ENCODE results near the gene EFNA2.
A peak's percentile ranks its signal among the peaks of the same experiment; 100 is the strongest.
"Not testable (repeated sequence)": the region's sequence is repeated elsewhere in the genome, so short reads cannot be mapped to it uniquely, and the experiment has no call there.

EFNA2 gene

DNA sequence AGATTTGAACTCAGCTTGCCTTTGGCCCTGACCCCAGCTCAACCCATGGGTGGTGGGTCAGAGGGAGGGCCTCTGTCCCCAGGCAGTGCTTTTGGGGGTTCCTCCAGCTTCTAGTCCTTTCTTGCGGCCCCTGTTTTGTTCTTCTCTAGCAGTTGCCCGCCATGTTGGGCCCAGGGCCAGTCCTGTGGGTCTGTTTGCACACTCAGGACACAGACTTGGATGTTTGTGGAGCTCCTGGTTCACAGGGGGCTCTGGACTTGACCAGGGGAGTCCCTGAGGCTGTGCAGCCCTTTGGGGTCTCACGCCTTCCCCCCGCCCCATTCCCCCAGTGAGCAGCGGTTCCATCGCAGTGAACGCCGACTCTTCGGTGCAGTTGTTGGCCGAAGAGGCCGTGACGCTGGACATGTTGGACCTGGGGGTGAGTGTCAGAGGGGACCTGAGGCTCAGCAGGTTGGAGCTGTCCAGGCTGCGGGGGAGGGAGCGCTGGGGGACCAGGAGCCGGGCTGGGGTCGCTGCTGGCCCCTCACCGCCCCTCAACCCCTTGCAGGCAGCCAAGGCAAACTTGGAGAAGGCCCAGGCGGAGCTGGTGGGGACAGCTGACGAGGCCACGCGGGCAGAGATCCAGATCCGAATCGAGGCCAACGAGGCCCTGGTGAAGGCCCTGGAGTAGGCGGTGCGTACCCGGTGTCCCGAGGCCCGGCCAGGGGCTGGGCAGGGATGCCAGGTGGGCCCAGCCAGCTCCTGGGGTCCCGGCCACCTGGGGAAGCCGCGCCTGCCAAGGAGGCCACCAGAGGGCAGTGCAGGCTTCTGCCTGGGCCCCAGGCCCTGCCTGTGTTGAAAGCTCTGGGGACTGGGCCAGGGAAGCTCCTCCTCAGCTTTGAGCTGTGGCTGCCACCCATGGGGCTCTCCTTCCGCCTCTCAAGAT lies 41.6 kb upstream of the EFNA2 start:
- Histone ChIP-seq H3K4me3 (ENCODE audit: low read length) (peak overlapping the region; percentile 60), H3K4me1 (ENCODE audit: control insufficient read depth, insufficient read depth, low read length) (peaks cover 68% of the 10 kb centered on the region), H3K9ac (ENCODE audit: low read depth, low read length) (peak overlapping the region; percentile 65)

DNA sequence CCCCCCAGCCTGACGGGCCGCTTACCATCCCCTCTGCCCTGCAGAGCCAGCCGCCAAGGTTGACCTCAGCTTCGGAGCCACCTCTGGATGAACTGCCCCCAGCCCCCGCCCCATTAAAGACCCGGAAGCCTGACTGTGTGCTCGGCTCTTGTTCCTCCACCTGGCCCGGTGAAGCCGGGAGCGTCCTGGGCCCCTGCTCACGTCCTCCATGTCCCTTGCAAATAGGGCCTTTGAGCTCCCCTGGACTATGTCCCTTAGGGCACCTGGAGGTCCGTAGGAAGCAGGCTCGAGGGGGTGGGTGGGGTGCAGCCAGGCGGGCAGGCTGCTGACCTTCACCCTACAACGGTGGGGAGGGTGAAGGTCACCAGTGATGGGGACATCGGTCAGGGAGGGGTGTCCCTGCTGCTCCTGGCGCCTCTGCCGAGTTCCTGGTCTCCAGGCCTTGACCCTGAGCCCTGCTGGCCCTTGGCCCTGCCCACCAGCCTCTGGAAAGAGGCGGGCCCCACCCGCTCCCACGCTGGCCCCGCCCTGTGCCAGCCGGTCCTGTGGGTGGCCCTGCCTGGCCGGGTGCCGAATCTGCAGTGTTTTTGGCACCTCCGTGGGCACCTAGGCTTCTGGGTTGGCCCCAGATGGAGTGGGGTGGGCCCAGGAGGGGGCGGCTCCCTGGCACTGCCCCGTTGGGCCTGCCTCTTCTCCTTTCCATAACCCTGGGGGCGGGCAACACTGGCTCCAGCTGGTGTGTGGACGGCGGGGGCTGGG lies 40.8 kb upstream of the EFNA2 start:
- no peaks in the 10 kb centered on the region for H3K9me3 ChIP-seq (replicated peaks; ENCODE audit: low read length)
- H3K27me3 ChIP-seq (ENCODE audit: control insufficient read depth, insufficient read depth, low read length) = no peaks in the 10 kb centered on the region
- peak overlapping the region; percentile 60 for H3K4me3 ChIP-seq (ENCODE audit: low read length)
- H3K36me3 ChIP-seq (ENCODE audit: insufficient read depth, low read length) = peaks cover 11% of the 10 kb centered on the region
- H3K4me1 ChIP-seq (ENCODE audit: control insufficient read depth, insufficient read depth, low read length) = peaks cover 65% of the 10 kb centered on the region
- H3K9ac ChIP-seq (ENCODE audit: low read depth, low read length) = peak overlapping the region; percentile 65
- peak overlapping the region; percentile 97 for H3K4me2 ChIP-seq (ENCODE audit: low read length)

More for the DNA sequence above, 41.6 kb upstream of the EFNA2 start:
- Histone ChIP-seq H3K27me3 (ENCODE audit: control insufficient read depth, insufficient read depth, low read length) (no peaks in the 10 kb centered on the region), H3K36me3 (ENCODE audit: insufficient read depth, low read length) (peaks cover 9% of the 10 kb centered on the region), H3K4me2 (ENCODE audit: low read length) (peak overlapping the region; percentile 97), H3K9me3 (replicated peaks; ENCODE audit: low read length) (no peaks in the 10 kb centered on the region)

DNA sequence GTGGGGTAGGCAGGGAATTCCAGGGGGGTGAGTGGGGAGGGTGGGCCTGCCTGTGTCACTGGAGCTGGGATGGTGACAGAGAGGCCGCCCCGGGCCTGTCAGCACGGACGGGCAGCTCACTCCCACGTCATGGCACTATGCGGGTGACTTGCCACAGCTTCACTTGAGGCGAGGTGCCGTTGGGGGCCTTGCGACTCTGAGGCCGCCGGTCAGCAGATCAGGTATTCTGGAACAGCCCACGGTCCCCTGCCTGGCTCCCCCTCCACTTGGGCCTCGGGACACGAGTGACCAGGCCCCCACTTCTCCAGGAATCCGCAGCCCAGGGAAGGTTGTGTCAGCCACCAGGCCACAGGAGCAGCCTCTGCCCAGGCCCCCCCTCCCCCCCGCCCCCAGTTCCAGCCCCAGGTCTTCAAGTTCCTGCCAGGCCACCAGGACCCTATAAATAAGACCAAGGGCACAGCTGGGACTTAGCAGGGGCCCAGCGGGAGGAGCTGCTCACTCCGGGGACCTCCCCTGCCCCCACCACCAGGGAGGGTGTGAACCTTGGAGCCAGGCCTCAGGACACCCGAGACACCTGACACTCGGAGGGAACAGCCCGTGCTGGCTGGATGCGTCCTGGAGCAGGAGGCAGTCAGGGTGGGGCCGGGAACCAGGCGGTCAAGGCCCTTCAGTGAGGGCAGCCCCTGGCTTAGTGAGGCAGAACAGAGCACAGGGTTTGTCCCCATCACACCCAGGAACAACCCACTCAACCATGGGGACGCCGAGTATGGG lies 40.0 kb upstream of the EFNA2 start:
- H3K9ac ChIP-seq (ENCODE audit: low read depth, low read length) = peak overlapping the region; percentile 65
- peaks cover 18% of the 10 kb centered on the region for H3K36me3 ChIP-seq (ENCODE audit: insufficient read depth, low read length)
- peak overlapping the region; percentile 60 for H3K4me3 ChIP-seq (ENCODE audit: low read length)
- peak overlapping the region; percentile 97 for H3K4me2 ChIP-seq (ENCODE audit: low read length)
- no peaks in the 10 kb centered on the region for H3K27me3 ChIP-seq (ENCODE audit: control insufficient read depth, insufficient read depth, low read length)
- H3K9me3 ChIP-seq (replicated peaks; ENCODE audit: low read length) = no peaks in the 10 kb centered on the region
- H3K4me1 ChIP-seq (ENCODE audit: control insufficient read depth, insufficient read depth, low read length) = peaks cover 63% of the 10 kb centered on the region

DNA sequence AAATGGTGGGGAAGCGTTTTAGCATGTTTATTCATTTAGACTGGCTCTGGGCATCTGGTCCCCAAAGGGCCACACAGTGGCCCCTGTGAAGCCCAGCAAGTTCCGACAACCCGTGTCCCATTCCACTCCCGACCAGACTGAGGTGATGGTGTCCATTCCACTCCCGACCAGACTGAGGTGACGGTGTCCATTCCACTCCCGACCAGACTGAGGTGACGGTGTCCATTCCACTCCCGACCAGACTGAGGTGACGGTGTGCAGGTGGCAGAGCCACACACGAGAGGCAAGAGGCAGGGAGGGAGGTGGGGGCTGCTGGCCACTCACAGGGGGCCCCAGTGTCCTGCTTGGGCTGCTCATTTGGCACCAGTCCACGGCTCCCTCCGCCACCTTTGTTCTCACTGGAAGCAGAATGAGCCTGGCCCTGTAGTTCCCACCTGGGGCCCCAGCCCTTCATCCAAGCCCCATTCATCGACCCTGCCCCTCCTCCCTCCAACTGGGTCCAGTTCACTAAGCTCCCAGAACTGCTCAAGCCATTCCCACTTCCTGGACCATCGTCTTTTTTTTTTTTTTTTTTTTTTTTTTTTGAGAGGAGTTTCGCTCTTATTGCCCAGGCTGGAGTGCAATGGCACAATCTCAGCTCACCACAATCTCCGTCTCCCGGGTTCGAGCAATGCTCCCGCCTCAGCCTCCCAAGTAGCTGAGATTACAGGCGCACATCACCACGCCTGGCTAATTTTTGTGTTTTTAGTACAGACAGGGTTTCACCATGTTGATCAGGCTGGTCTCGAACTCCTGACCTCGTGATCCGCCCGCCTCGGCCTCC lies 39.2 kb upstream of the EFNA2 start:
- H3K27me3 ChIP-seq (ENCODE audit: control insufficient read depth, insufficient read depth, low read length); H3K4me3 ChIP-seq (ENCODE audit: low read length); H3K9me3 ChIP-seq (replicated peaks; ENCODE audit: low read length); H3K4me2 ChIP-seq (ENCODE audit: low read length); H3K9ac ChIP-seq (ENCODE audit: low read depth, low read length): not testable (repeated sequence)
- peaks cover 55% of the 10 kb centered on the region for H3K4me1 ChIP-seq (ENCODE audit: control insufficient read depth, insufficient read depth, low read length)
- peaks cover 26% of the 10 kb centered on the region for H3K36me3 ChIP-seq (ENCODE audit: insufficient read depth, low read length)

DNA sequence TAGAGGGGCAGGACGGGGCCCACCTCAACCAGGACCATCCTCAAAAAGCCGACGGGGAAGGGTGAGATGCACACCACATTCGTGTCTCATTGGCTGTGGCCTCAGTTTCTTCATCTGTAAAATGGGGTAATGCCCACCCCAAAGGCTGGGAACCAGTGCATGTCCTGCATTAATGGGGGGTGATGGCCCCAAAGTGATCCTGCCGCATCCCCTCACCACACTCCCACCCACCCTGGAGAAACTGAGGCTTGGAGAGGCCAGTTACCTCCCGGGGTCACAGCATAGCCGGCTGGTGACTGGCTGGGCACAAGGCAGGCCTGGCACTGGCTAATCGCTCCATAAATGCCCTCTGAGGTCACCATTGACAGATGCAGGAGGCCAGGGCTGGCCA lies 37.9 kb upstream of the EFNA2 start:
- no peaks in the 10 kb centered on the region for H3K27me3 ChIP-seq (ENCODE audit: control insufficient read depth, insufficient read depth, low read length)
- H3K4me1 ChIP-seq (ENCODE audit: control insufficient read depth, insufficient read depth, low read length) = peaks cover 49% of the 10 kb centered on the region
- H3K36me3 ChIP-seq (ENCODE audit: insufficient read depth, low read length) = peaks cover 33% of the 10 kb centered on the region
- no peaks in the 10 kb centered on the region for H3K9me3 ChIP-seq (replicated peaks; ENCODE audit: low read length)
- H3K9ac ChIP-seq (ENCODE audit: low read depth, low read length) = peak overlapping the region; percentile 76
- H3K4me2 ChIP-seq (ENCODE audit: low read length) = peak overlapping the region; percentile 86
- H3K4me3 ChIP-seq (ENCODE audit: low read length) = peak overlapping the region; percentile 97

DNA sequence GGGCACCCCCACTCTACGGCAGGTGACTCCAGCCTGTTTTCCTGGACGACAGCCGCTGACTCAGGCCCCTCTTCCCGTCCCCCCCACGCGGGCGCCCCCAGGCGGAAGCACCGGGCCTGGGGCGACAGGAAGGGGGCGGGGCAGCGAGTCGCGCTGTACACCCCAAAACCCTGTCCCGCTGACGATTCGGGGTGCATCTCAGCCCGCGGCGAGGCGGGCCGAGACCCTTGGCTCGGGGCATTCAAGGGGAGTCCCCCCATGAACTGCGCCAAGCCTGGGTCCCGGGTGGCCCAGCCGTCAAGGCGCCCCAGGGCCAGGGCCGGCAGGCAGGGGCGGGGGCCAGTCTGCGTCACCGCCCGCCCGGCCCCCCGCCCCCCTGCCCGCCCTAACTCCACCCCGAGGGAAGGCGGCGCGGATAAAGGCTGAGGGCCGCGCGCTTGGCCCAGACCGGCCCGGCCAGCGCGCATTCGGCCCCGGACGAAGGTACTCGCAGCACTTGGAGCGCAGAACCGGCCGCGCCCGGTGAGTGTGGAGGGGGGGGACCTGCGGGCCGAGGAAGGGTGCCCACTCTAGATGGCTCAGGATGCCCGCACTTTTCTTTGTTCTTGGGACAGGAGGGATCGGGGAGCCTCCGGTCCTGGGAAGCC lies 37.4 kb upstream of the EFNA2 start, which contains the start of gene MIDN:
TSS of gene MIDN (plus strand) at position 445 of the 647 bp plus-strand sequence. CDS start 1,714 bp downstream, outside the sequence.
- Histone ChIP-seq H3K4me3 (ENCODE audit: low read length) (peak within 1 kb of the TSS; percentile 97), H3K36me3 (ENCODE audit: insufficient read depth, low read length) (peaks cover 33% of the 10 kb centered on the region), H3K9ac (ENCODE audit: low read depth, low read length) (peak within 1 kb of the TSS; percentile 95), H3K4me2 (ENCODE audit: low read length) (peak within 1 kb of the TSS; percentile 86), H3K9me3 (replicated peaks; ENCODE audit: low read length) (no peaks in the 10 kb centered on the region), H3K27me3 (ENCODE audit: control insufficient read depth, insufficient read depth, low read length) (no peaks in the 10 kb centered on the region), H3K4me1 (ENCODE audit: control insufficient read depth, insufficient read depth, low read length) (peaks cover 45% of the 10 kb centered on the region)

DNA sequence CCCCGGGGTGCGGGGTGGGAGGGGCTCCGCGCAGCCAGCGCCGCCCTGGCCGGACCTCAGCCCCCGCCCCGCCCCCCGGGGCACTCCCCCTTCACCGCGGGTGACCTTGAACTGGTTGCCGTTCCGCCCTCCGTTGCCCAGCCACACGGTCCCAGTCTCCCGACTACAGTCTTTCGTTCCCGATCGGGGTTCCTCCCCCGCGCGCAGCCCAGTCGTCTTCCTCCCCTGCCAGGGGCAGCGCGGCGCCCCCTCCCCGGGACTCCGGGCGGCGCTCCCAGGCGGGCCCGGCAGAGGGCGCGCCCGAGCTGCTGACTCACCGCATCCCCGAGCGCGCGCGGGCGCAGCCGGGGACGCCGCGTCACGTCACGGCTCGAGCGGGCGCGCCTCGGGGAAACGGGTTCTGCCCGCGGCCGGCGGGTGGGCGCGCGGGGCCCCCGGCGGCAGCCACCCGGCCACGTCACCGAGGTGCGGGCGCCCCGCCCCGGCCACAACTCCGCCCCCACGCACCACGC lies 36.8 kb upstream of the EFNA2 start:
- H3K9ac ChIP-seq (ENCODE audit: low read depth, low read length) = peak overlapping the region; percentile 95
- peak overlapping the region; percentile 80 for H3K4me2 ChIP-seq (ENCODE audit: low read length)
- no peaks in the 10 kb centered on the region for H3K27me3 ChIP-seq (ENCODE audit: control insufficient read depth, insufficient read depth, low read length)
- peaks cover 45% of the 10 kb centered on the region for H3K4me1 ChIP-seq (ENCODE audit: control insufficient read depth, insufficient read depth, low read length)
- peak overlapping the region; percentile 97 for H3K4me3 ChIP-seq (ENCODE audit: low read length)
- H3K36me3 ChIP-seq (ENCODE audit: insufficient read depth, low read length) = peaks cover 33% of the 10 kb centered on the region
- H3K9me3 ChIP-seq (replicated peaks; ENCODE audit: low read length) = no peaks in the 10 kb centered on the region

DNA sequence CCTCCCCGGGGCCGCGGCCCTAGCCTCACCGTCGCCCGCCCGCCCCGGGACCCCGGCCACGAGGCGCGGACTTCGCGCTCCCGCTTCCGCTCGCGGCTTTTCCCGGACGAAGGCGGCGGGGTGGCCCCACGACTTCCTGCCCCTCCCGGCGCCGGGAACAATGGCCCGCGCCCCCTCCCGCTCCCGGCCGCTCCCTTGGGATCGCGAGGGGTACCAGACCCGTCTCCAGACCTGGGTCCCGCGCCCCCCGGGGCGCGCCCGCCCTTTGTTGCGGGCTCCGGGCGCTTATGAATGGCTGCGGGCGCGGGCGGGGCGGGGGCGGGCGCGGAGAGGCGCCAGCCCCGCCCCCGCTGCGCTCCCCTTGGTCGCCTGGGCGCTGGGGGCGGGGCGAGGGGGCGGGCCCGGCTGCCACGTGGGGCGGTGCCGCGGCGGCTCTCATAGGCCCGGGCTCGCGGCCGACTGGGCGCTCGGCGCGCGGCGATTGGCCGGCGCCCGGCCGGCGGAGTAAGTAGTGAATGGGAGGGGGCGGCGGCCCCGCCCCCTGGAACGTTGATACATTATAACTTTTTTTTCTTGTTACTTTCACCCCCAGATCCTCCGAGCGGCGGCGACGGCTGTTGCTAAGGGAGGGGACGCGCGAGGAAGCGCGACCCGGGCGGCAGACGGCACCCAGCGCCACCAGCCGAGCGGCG lies 36.2 kb upstream of the EFNA2 start:
- H3K4me2 ChIP-seq (ENCODE audit: low read length) = peak overlapping the region; percentile 98
- H3K9me3 ChIP-seq (replicated peaks; ENCODE audit: low read length) = no peaks in the 10 kb centered on the region
- H3K4me3 ChIP-seq (ENCODE audit: low read length) = peak overlapping the region; percentile 97
- peaks cover 45% of the 10 kb centered on the region for H3K4me1 ChIP-seq (ENCODE audit: control insufficient read depth, insufficient read depth, low read length)
- no peaks in the 10 kb centered on the region for H3K27me3 ChIP-seq (ENCODE audit: control insufficient read depth, insufficient read depth, low read length)
- H3K9ac ChIP-seq (ENCODE audit: low read depth, low read length) = peak overlapping the region; percentile 95
- peaks cover 35% of the 10 kb centered on the region for H3K36me3 ChIP-seq (ENCODE audit: insufficient read depth, low read length)

DNA sequence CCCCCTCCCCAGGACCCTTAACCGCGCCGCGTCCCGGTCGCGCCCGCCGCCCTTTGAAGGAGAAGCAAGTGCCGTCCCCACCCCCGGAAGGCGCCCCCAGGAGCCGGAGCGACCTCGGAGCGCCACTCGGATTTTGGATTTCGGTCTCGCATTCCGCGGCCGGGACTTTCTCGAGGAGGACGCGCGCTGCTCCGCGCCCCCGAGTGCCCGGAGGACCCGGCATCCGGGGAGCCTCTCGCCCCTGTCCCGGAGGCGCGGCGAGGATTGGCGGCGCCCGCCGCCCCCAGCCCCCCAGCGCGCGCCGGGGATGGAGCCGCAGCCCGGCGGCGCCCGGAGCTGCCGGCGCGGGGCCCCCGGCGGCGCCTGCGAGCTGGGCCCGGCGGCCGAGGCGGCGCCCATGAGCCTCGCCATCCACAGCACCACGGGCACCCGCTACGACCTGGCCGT lies 35.7 kb upstream of the EFNA2 start:
- H3K4me1 ChIP-seq (ENCODE audit: control insufficient read depth, insufficient read depth, low read length) = peaks cover 45% of the 10 kb centered on the region
- peak overlapping the region; percentile 83 for H3K4me3 ChIP-seq (ENCODE audit: low read length)
- peak overlapping the region; percentile 92 for H3K9ac ChIP-seq (ENCODE audit: low read depth, low read length)
- peaks cover 41% of the 10 kb centered on the region for H3K36me3 ChIP-seq (ENCODE audit: insufficient read depth, low read length)
- H3K4me2 ChIP-seq (ENCODE audit: low read length) = peak overlapping the region; percentile 98
- no peaks in the 10 kb centered on the region for H3K9me3 ChIP-seq (replicated peaks; ENCODE audit: low read length)
- no peaks in the 10 kb centered on the region for H3K27me3 ChIP-seq (ENCODE audit: control insufficient read depth, insufficient read depth, low read length)

All from skeletal muscle satellite cell (primary cell).